ENCODE data around the gene P4HB. TPM values are rescaled to one million over a fixed set of nuclear protein-coding genes. Genes with fewer than 3 reads are reported as not detected.

Gene P4HB
- 1,029 and 1,052 TPM in 2 replicates for total RNA-seq

GRCh38 chr17:81859906-81860755 lies at the start of gene P4HB:
Gene P4HB (minus strand): TSS chr17:81860535. CDS start chr17:81860471, 64 bp downstream.

GRCh38 chr17:81902023-81902652 lies 41.8 kb upstream of the P4HB start, which contains the start of gene NPB:
Gene NPB (plus strand): TSS chr17:81902238. CDS start chr17:81902278, 40 bp downstream.

GRCh38 chr17:81870981-81871386 lies 10.6 kb upstream of the P4HB start, which contains the start of gene ARHGDIA:
Gene ARHGDIA (minus strand): TSS chr17:81871337. CDS start chr17:81869930, 1,407 bp downstream.

GRCh38 chr17:81834831-81835267 lies 25.5 kb downstream of the P4HB start, which contains the start of gene PPP1R27:
Gene PPP1R27 (minus strand): TSS chr17:81835050. CDS start chr17:81834953, 97 bp downstream.

GRCh38 chr17:81833160-81833920 lies 27.0 kb downstream of the P4HB start, which contains the start of gene MCRIP1:
Gene MCRIP1 (minus strand): TSS chr17:81833291. CDS start chr17:81824506, 8,785 bp downstream.

GRCh38 chr17:81803728-81804558 lies 56.4 kb downstream of the P4HB start, which contains the start of gene GCGR:
Gene GCGR (plus strand): TSS chr17:81804150. CDS start chr17:81809019, 4,869 bp downstream.

Other genes starting within 250 kb of the P4HB start
- gene NPLOC4, start 223.4 kb downstream of the P4HB start, total RNA-seq: 64.6 and 78.3 TPM in 2 replicates
- gene TSPAN10, start 223.3 kb downstream of the P4HB start, total RNA-seq: 2.9 and 4.3 TPM in 2 replicates
- gene PDE6G, start 204.0 kb downstream of the P4HB start, total RNA-seq: 0.54 and 0.65 TPM in 2 replicates
- 14.4 and 16.1 TPM in 2 replicates for gene OXLD1, start 193.9 kb downstream of the P4HB start, total RNA-seq
- 7.2 and 7.4 TPM in 2 replicates for gene CCDC137, start 193.8 kb downstream of the P4HB start, total RNA-seq
- gene ARL16, start 176.7 kb downstream of the P4HB start, total RNA-seq: 27.1 and 29.9 TPM in 2 replicates
- 69.5 and 83.4 TPM in 2 replicates for gene HGS, start 176.5 kb downstream of the P4HB start, total RNA-seq
- 15.7 and 17.6 TPM in 2 replicates for gene MRPL12, start 157.2 kb downstream of the P4HB start, total RNA-seq
- 8.9 and 10.2 TPM in 2 replicates for gene SLC25A10, start 148.3 kb downstream of the P4HB start, total RNA-seq
- gene GCGR, start 56.4 kb downstream of the P4HB start, total RNA-seq: not detected in 2 replicates
- gene MCRIP1, start 27.2 kb downstream of the P4HB start, total RNA-seq: 74.4 and 76.3 TPM in 2 replicates
- not detected in 2 replicates for gene PPP1R27, start 25.5 kb downstream of the P4HB start, total RNA-seq
- gene ARHGDIA, start 10.8 kb upstream of the P4HB start, total RNA-seq: 101 and 134 TPM in 2 replicates
- 73.4 and 74.3 TPM in 2 replicates for gene ALYREF, start 31.1 kb upstream of the P4HB start, total RNA-seq
- gene ANAPC11, start 31.2 kb upstream of the P4HB start, total RNA-seq: 121 and 124 TPM in 2 replicates
- 0.13 and 0.43 TPM in 2 replicates for gene NPB, start 41.7 kb upstream of the P4HB start, total RNA-seq
- 29.8 and 32.8 TPM in 2 replicates for gene PCYT2, start 50.9 kb upstream of the P4HB start, total RNA-seq
- gene SIRT7, start 57.6 kb upstream of the P4HB start, total RNA-seq: 15.4 and 15.7 TPM in 2 replicates
- 12.9 and 14.5 TPM in 2 replicates for gene MAFG, start 67.2 kb upstream of the P4HB start, total RNA-seq
- 64.2 and 98.0 TPM in 2 replicates for gene PYCR1, start 76.8 kb upstream of the P4HB start, total RNA-seq
- gene MYADML2, start 86.7 kb upstream of the P4HB start, total RNA-seq: not detected in 2 replicates
- not detected in 2 replicates for gene NOTUM, start 100.7 kb upstream of the P4HB start, total RNA-seq
- 18.8 and 22.2 TPM in 2 replicates for gene ASPSCR1, start 117.1 kb upstream of the P4HB start, total RNA-seq
- gene CENPX, start 162.3 kb upstream of the P4HB start, total RNA-seq: 17.1 and 25.3 TPM in 2 replicates
- 7.5 and 7.7 TPM in 2 replicates for gene LRRC45, start 162.8 kb upstream of the P4HB start, total RNA-seq
- gene RAC3, start 171.1 kb upstream of the P4HB start, total RNA-seq: 2.1 and 7.1 TPM in 2 replicates
- 31.0 and 31.9 TPM in 2 replicates for gene DCXR, start 177.2 kb upstream of the P4HB start, total RNA-seq
- gene RFNG, start 191.3 kb upstream of the P4HB start, total RNA-seq: 33.5 and 43.4 TPM in 2 replicates
- 70.8 and 78.7 TPM in 2 replicates for gene GPS1, start 191.4 kb upstream of the P4HB start, total RNA-seq
- 22.8 and 35.9 TPM in 2 replicates for gene DUS1L, start 205.3 kb upstream of the P4HB start, total RNA-seq
- gene FASN, start 237.7 kb upstream of the P4HB start, total RNA-seq: 40.9 and 57.5 TPM in 2 replicates